ENCODE measurements around the gene KCNJ14.

The KCNJ14 gene

GRCh38 chr19:48489608-48490216, 34.3 kb downstream of the KCNJ14 start:
- DNase-seq, result peak; percentile 85

GRCh38 chr19:48490981-48491792, 35.8 kb downstream of the KCNJ14 start:
- DNase-seq, result peak; percentile 53

DNA sequence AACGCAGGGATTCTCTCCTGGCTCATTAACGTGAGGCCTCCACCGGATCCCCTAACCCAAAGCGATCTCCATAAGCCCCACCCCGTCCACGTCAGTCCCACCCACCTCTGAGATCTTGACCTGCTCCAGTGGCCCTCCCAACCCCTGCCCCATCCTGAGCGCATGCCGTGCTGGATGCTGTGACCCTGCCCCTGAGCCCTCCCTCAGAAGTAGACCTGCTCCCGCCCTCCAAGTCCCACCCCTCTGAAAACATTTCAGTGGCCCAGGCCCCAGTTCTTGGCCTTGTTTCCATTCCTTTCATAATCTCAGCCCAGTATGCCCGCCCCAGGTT, 36.4 kb downstream of the KCNJ14 start:
- no peak for DNase-seq

DNA sequence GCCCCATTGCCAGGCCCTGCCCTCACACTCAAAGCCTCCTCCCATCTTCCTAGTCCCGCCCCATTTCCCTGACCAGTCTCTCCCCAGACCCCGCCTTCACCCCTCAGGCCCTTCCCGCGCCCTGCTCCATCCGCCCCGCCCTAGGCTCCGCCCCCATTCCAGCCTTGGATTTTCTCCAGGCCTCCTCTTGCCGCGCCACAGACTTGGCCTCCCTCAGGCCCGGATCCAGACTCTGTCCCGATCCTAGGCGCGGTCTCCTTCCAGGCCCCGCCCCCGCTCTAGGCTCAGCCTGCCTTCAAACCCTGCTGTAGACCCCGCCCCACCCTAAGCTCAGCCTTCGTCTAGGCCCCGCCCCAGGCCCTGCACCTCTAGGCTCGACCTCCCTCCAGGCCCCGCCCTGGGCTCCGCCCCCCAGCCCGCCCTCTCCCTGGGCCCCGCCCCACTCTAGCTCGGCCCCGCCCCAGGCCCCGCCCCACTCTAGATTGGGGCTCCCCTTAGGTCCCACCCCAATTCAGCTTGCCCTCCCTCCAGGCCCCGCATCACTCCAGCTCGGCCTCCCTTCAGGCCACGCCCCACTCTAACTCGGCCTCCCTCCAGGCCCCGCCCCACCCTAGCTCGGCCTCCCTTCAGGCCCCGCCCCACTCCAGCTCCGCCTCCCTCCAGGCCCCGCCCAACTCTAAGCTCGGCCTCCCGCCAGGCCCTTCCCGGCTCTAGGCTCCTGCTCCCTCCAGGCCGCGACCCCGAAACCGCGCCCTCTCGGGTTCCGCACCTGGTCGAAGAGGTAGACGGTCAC, 37.7 kb downstream of the KCNJ14 start:
- DNase-seq, result peak; percentile 77

- DNase-seq, result no peak
Observed at GRCh38 chr19:48493718-48494401, 38.5 kb downstream of the KCNJ14 start.

DNA sequence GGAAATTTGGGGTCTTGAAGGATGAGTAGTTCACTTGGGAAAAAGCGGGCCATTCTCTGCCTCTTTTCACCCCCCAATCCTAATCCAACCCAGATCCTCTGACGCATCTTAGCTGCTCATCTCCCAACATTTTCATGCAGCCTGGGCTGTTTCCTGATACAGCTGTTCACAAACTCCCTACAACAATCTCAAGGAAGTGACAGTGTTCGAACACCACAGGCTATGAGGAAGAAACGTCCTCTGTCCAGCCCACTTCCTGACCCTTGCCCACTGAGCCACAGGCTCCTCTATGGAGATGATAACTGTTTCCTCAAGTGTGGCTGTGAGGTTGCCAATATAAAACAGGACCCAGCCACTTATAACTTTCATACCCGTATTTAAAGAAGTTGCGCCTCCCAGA, 40.0 kb downstream of the KCNJ14 start:
- no peak for DNase-seq

GRCh38 chr19:48496959-48497727, 41.8 kb downstream of the KCNJ14 start:
- DNase-seq, result no peak

GRCh38 chr19:48497728-48498594, 42.6 kb downstream of the KCNJ14 start:
- no peak for DNase-seq

DNA sequence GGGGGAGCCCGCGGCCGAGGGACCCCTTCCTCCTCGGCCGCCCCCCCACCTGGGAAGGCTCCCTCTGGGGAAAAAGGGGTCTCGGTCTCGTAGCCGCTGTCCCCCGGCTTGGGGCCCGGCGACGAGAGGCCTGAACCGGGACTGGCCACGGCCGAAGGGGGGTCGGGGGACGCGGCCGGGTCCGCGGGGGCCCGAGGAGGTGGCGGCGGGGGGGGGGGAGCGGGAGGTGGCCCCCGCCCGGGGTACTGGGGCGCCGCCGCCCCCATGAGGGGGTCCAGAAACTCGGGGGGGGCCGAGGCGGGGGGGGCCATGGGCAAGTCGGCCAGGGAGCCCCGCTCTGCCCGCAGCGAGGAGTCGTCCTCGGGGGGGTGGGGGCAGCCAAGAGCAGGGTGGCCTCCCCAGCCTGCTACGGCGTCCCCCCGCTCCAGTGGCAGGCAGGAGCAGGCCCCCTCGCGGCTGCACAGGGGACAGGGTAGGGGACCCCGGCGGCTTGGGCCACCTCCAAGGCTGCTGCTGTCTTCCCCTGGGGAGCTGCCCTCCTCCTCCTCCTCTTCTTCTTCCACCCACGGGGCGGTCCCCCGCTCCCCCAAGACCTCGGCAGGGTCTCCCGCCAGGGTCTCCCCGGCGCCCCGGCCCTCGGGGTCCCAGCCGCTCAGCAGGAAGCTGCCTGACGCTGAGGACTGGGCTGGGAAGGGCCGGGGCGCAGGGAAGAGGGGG, 43.4 kb downstream of the KCNJ14 start:
- DNase-seq, result no peak

DNA sequence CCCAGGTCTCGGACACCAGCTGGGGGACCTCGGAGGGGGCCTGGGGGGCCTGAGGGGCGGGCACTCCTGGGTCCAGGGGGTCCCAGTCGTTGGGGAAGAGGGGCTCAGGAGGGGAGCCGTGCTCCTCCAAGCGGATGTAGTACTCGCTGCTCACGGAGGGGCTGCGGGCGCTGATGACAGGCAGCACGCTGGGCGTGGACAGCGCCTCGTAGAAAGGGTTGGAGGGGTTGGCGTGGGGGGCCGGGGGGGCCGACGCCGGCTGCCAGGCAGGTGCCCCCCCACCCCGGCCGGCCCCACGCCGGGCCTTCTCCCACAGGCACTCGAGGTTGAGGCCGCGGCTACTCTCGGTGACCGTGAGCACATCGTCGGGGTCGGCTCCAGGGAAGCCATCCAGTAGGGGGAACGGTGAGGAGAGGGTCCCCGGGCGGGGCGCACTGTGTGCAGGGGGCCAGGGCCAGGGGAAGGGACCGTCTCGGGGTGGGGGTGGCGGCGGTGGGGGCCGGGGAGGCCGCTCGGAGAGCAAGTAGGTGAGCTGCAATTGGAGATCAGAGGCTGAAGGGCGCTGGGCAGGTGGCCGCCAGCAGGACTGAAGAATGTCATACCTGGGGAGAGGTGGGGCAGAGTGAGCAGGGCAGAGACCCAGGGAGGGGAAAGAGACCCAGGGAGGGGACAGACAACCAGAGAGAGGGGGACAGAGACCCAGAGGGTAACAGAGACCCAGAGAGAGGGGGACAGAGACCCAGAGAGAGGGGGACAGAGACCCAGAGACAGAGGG, 44.1 kb downstream of the KCNJ14 start:
- DNase-seq, result no peak

DNA sequence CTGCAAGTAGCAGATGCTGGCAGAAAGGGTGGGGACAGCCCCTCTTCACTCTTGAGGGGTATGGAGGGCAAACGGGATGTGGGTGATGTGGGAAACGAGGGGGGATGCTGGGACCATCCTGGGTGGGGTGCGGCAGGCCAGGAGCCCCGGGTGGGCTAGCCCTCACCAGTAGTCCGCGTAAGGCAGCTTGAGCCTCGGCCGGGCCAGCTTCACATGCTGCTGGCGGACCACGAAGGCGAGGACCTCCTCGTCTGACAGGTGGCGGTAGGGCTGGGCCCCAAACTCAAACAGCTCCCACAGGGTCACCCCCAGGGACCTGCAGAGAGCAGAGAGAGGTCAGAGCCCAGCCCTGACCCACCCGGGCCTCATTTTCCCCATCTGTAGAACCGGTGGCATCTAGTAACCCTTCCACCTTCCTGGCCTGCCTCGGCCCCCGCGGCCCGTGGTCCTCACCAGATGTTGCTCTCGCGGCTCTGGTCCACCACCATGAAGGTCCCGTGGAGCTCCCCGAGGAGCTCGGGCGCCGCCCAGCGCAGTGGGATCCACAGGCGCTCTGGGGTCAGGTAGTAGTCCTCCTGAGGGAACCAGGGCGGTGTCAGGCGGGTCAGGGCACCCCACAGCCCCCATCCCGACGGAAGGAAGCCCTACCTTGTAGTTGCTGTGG, 45.6 kb downstream of the KCNJ14 start:
- DNase-seq, result no peak

GRCh38 chr19:48501494-48502349, 46.3 kb downstream of the KCNJ14 start:
- peak; percentile 70 for DNase-seq

GRCh38 chr19:48502350-48503018, 47.1 kb downstream of the KCNJ14 start:
- no peak for DNase-seq

DNA sequence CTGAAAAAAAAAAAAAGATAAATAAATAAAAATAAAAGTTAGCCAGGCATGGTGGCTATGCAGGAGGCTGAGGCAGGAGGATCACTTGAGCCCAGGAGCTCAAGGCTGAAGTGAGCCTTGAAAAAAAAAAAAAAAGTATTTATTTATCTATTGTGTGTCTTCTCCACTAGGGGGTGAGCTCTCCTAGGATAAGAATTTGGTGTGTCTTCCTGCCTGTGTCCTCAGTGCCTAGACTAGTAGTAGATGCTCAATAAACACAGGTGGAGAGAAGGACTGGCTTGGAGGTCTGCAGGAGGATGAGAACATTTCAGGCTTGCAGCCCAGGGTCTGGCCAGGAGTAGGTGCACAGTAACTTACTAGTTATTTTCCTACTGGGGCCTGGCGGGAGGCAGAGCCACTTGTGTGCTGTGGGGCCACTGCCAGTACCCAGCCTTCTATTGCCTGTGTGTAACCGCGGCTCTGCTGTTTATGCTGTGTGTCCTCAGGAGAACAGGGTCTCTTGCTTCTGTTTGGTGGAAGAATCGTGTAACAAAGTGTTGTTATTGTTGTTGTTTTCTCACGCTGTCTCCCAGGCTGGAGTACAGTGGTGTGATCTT, 50.9 kb downstream of the KCNJ14 start:
- no peak for DNase-seq

DNA sequence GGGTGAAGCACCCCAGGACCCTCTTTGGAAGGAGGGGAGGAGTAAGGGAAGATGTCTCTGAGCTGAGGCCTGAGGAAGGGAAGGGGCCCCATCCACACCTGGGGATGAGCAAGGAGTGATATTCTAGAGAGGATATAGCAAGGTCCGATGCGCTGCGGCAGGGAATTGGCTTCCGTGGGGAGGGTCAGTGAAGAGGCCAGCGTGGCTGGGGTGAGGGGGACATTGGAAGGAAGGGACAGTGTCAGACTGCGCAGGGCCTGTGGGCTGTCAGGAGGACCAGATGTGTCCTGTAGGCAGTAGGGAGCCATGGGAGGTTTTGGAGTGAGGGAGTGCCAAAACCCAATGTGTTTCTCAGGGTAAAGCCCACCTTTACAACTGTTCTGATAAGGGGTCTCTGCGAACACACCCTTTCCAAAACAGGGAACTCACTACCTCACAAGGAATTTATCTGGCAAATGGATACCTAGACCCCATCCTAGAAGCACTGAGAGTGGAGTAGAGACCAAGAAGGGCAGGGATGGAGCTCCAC, 52.6 kb downstream of the KCNJ14 start:
- DNase-seq, result no peak

DNA sequence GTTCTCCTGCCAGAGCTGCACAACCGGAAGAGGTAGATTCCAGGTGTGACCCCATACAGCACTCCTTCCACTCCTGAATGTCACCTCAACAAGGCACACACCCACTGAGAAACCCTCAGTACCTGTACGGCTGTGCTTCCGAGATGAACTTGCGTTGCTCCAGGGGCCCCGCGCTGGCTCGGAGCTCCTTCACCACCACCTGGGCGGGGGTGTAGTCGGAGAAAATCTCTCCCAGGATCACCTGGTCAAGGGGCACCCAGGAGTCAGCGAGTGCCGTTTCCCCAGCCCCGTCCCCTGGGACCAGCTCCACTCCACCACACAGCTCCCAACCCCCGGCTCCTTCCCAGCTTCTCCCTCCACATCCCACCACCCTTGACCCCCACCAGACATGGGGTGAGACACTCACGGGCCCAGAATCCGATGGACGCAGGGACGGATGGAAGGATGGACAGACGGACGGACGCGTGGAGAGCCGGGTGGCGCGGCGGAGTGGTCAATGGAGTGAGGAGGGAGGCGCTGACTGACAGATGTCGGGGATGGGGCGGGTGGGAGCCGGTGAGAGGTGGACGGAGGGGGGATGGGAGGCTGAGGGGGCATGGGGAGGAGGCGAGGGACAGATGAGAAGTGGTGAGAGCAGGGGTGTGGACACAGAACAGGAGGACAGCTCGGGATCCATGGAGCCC, 53.5 kb downstream of the KCNJ14 start:
- DNase-seq, result no peak

All from activated naive CD4-positive, alpha-beta T cell treated with Interleukin-2 at 50 U/mL for 16 hours (primary cell).